Glutamatergic neuron (in vitro differentiated cells): Measurements from ENCODE around the gene PRKG1. TPM values are rescaled to one million over a fixed set of nuclear protein-coding genes. Genes with fewer than 3 reads are reported as not detected.
"Not testable (repeated sequence)": the region's sequence is repeated elsewhere in the genome, so short reads cannot be mapped to it uniquely, and the experiment has no call there.

ENCODE experiments used
- DNase-seq: peaks from one replicate; pipeline ENCODE4 v3.0.0; 2022
- H3K27ac Mint-ChIP-seq: one replicate; pipeline ENCODE4 v1.8.0; 2020; ENCODE audit warnings: mild to moderate bottlenecking, mixed read lengths, inconsistent platforms; ENCODE audit not compliant: unreplicated experiment
- H3K27me3 Mint-ChIP-seq: one replicate; pipeline ENCODE4 v1.8.0; 2020; ENCODE audit warnings: mild to moderate bottlenecking, moderate library complexity, mixed read lengths, inconsistent platforms; ENCODE audit not compliant: unreplicated experiment
- H3K36me3 Mint-ChIP-seq: one replicate; pipeline ENCODE4 v1.8.0; 2020; ENCODE audit warnings: mild to moderate bottlenecking, mixed read lengths, inconsistent platforms; ENCODE audit not compliant: unreplicated experiment
- H3K4me1 Mint-ChIP-seq: one replicate; pipeline ENCODE4 v1.8.0; 2020; ENCODE audit warnings: mild to moderate bottlenecking, low read depth, mixed read lengths, inconsistent platforms; ENCODE audit not compliant: unreplicated experiment
- H3K4me3 Mint-ChIP-seq: one replicate; pipeline ENCODE4 v1.8.0; 2020; ENCODE audit warnings: mild to moderate bottlenecking, mixed read lengths, inconsistent platforms; ENCODE audit not compliant: unreplicated experiment
- H3K9me3 Mint-ChIP-seq: one replicate; pipeline ENCODE4 v1.8.0; 2020; ENCODE audit warnings: mild to moderate bottlenecking, moderate library complexity, mixed read lengths, inconsistent platforms; ENCODE audit not compliant: unreplicated experiment
- total RNA-seq: library from RNA; stranded (reverse); fragmentation: NEBNext Ultra II Directional; extraction: Animal tissue kit (Norgen Biotek cat#: 25700); gene quantifications from one replicate; pipeline ENCODE4 v1.2.1, GENCODE V29; 2021; ENCODE audit not compliant: unreplicated experiment
- TF ChIP-seq, protein P1 (sequence below): fragments of 200-600 bp; sonication (generic); IDR thresholded peaks from one replicate; pipeline ENCODE4 v1.5.0; 2021; ENCODE audit not compliant: partially characterized antibody, unreplicated experiment

The PRKG1 gene
- total RNA-seq, 1 donor from 2014 or later: 52.7 TPM

DNA sequence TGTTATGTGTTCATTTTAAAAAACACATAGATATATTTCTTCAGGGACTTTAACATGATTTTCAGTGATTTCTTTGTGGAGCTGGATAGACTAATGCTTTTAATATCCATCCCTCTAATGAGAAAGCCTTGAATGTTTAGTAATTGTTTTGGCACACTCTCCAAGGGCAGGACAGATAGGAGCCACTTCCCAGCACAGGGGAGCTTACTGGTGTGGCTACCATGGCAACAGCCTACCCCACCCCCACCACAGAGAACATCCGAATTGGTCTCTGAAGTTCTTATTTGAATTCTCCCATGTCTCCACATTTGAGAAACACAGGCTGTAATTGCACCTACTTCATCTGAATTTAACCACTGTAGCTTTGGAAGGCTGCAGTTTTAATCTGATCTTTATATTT, 87.7 kb downstream of the PRKG1 start:
- H3K27me3 Mint-ChIP-seq: no peaks in the 10 kb centered on the region
- H3K9me3 Mint-ChIP-seq: no peaks in the 10 kb centered on the region

DNA sequence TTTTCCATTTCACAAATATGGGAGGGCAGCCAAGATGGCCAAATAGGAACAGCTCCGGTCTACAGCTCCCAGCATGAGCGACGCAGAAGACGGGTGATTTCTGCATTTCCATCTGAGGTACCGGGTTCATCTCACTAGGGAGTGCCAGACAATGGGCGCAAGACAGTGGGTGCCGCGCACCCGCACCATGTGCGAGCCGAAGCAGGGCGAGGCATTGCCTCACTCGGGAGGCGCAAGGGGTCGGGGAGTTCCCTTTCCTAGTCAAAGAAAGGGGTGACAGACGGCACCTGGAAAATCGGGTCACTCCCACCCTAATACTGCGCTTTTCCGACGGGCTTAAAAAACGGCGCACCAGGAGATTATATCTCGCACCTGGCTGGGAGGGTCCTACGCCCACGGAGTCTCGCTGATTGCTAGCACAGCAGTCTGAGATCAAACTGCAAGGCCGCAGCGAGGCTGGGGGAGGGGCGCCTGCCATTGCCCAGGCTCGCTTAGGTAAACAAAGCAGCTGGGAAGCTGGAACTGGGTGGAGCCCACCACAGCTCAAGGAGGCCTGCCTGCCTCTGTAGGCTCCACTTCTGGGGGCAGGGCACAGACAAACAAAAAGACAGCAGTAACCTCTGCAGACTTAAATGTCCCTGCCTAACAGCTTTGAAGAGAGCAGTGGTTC, 89.2 kb downstream of the PRKG1 start:
- not testable (repeated sequence) for DNase-seq, H3K27ac Mint-ChIP-seq, H3K9me3 Mint-ChIP-seq, H3K4me1 Mint-ChIP-seq, H3K27me3 Mint-ChIP-seq, H3K4me3 Mint-ChIP-seq, H3K36me3 Mint-ChIP-seq

More for the DNA sequence above, 87.7 kb downstream of the PRKG1 start:
- no peaks in the 10 kb centered on the region for H3K36me3 Mint-ChIP-seq
- H3K27ac Mint-ChIP-seq: no peak overlapping the region
- peaks cover 7% of the 10 kb centered on the region for H3K4me1 Mint-ChIP-seq
- TF ChIP-seq, protein P1, sequence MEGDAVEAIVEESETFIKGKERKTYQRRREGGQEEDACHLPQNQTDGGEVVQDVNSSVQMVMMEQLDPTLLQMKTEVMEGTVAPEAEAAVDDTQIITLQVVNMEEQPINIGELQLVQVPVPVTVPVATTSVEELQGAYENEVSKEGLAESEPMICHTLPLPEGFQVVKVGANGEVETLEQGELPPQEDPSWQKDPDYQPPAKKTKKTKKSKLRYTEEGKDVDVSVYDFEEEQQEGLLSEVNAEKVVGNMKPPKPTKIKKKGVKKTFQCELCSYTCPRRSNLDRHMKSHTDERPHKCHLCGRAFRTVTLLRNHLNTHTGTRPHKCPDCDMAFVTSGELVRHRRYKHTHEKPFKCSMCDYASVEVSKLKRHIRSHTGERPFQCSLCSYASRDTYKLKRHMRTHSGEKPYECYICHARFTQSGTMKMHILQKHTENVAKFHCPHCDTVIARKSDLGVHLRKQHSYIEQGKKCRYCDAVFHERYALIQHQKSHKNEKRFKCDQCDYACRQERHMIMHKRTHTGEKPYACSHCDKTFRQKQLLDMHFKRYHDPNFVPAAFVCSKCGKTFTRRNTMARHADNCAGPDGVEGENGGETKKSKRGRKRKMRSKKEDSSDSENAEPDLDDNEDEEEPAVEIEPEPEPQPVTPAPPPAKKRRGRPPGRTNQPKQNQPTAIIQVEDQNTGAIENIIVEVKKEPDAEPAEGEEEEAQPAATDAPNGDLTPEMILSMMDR: no peak
- peak; percentile 28 for DNase-seq
- H3K4me3 Mint-ChIP-seq: no peak overlapping the region

DNA sequence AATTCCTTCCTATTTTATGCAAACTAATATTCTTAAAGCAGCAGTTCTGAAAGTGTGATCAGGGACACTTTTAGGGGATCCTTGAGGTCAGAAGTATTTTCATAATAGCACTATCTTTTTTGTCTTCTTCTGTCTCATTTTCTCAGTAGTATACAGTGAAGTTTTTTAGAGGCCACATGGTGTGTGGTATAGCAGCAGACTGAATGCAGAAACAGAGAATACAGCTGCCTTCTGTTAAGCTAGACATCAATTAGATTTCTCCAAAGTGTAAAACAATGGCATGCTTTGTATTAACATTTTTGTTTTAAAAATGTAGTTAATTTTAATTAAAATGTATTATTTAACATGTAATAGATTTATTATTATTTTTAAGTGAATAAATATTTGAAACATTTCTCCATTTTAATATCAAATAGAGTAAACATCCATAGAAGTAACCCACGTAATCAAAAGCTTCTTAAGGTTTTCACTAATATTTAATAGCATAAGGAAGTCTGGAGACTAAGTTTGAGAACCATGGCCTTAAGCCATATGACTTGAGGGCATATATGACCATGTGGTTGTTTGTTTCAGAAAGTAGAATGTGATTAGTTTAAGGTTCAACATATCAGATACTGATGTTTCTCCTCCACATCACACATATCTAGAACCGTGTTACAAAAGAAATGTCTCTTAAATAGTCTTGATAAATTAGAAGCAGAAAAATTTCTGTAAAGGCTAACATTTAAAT, 94.0 kb downstream of the PRKG1 start:
- Mint-ChIP-seq H3K27me3 (peaks cover 2% of the 10 kb centered on the region), H3K9me3 (no peaks in the 10 kb centered on the region), H3K36me3 (no peaks in the 10 kb centered on the region), H3K27ac (no peak overlapping the region), H3K4me1 (peaks cover 2% of the 10 kb centered on the region), H3K4me3 (no peak overlapping the region)
- no peak for DNase-seq
- TF ChIP-seq, protein P1: no peak

DNA sequence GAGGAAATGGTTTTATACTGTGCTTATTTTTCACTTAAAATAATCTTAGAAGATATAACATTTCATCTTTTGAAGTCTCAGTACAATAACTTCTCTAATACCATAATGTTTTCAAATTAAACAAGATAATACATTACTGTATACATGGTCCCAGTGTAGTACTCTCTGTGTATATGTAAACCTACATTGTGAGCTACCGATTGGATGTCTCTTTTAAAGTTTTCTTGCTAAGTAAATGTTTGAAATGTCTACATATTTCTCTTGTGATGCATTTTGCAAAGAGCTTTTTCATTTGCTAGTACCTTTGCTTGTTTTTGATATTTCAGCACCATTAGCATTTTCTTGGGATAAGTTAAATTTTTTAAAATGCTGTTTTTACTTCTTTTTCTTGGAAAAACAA, 94.8 kb downstream of the PRKG1 start:
- Mint-ChIP-seq H3K27me3 (peaks cover 2% of the 10 kb centered on the region), H3K27ac (no peak overlapping the region), H3K36me3 (no peaks in the 10 kb centered on the region), H3K4me3 (no peak overlapping the region), H3K9me3 (no peaks in the 10 kb centered on the region), H3K4me1 (peaks cover 2% of the 10 kb centered on the region)
- no peak for DNase-seq
- TF ChIP-seq, protein P1: no peak

DNA sequence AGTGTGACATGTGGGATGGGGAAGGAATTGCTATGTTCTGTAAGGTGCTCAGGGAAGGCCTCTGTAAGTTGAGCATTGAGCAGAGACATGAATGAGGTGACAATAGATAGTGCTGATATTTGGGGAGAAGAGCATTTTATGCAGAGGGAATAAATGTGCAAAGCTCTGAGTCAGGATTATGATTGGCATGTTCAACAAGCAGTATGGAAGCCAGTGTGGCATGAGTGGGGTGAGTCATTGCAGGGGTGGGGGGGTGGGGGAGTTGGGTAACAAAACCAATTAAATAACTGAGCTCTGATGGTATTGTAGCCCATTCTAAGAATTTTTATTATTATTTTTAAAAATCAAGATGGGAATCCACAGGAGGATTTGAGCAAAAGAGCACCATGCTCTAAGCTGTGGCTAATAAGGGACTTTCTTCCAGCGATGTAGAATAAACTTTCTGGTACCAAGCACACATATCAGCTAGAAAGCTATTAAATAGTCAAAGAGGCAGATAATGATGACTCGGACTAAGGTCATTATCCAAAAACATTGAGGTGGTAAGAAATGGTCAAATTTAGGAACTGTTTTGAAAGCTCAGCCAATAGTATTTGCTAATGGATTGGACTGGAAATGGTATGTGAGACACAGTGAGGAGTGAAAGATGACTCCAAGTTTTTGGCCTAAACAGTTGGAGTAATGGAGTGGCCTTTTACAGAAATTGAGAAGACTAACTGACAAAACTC, 96.4 kb downstream of the PRKG1 start:
- TF ChIP-seq, protein P1: no peak
- no peaks in the 10 kb centered on the region for H3K36me3 Mint-ChIP-seq
- peaks cover 2% of the 10 kb centered on the region for H3K4me1 Mint-ChIP-seq
- no peak for DNase-seq
- H3K27ac Mint-ChIP-seq: no peak overlapping the region
- H3K9me3 Mint-ChIP-seq: no peaks in the 10 kb centered on the region
- peaks cover 2% of the 10 kb centered on the region for H3K27me3 Mint-ChIP-seq
- no peak overlapping the region for H3K4me3 Mint-ChIP-seq
